Activated CD4-positive, alpha-beta memory T cell treated with anti-CD3 and anti-CD28 coated beads for 36 hours (primary cell): ENCODE results near the gene P3H3. TPM values are rescaled to one million over a fixed set of nuclear protein-coding genes. Genes with fewer than 3 reads are reported as not detected.
A peak's percentile ranks its signal among the peaks of the same experiment; 100 is the strongest.

Experiments used
- CTCF ChIA-PET: fragments of 350-600 bp; sonication (Branson Sonifier 250); formaldehyde crosslinking; loops from one replicate; lab custom pipeline; 2021; ENCODE audit warnings: antibody characterized with exemption, inconsistent platforms; lab: Charles Lee
- POLR2A ChIA-PET: fragments of 350-600 bp; sonication (Branson Sonifier 250); formaldehyde crosslinking; loops from one replicate; lab custom pipeline; 2021; ENCODE audit warnings: antibody characterized with exemption; lab: Charles Lee
- DNase-seq: peaks from one replicate; pipeline ENCODE4 v3.0.0-alpha.2; 2020
- H3K27ac Mint-ChIP-seq: one replicate; pipeline ENCODE4 v1.8.0; 2021; ENCODE audit warnings: mixed read lengths
- H3K27me3 Mint-ChIP-seq: one replicate; pipeline ENCODE4 v1.8.0; 2021; ENCODE audit warnings: mixed read lengths
- H3K36me3 Mint-ChIP-seq: one replicate; pipeline ENCODE4 v1.8.0; 2021; ENCODE audit warnings: mixed read lengths
- H3K4me1 Mint-ChIP-seq: one replicate; pipeline ENCODE4 v1.8.0; 2021; ENCODE audit warnings: low read depth, mixed read lengths
- H3K4me3 Mint-ChIP-seq: one replicate; pipeline ENCODE4 v1.8.0; 2021; ENCODE audit warnings: mild to moderate bottlenecking, mixed read lengths
- H3K9me3 Mint-ChIP-seq: one replicate; pipeline ENCODE4 v1.8.0; 2021; ENCODE audit warnings: mixed read lengths
- intact Hi-C: fragments of 100-400 bp; cut with micrococcal nuclease; formaldehyde crosslinking; loops from one replicate; pipeline ENCODE4 v1.15.1; 2023
- total RNA-seq, 2 experiments: library from RNA; stranded (reverse); gene quantifications; one replicate each; pipeline ENCODE4 v1.2.3, GENCODE V29; 2021

P3H3 gene
- total RNA-seq = 1 to 10 TPM; 2.5 to 2.7 TPM

- Mint-ChIP-seq H3K4me3 (peak within 1 kb of the TSS; percentile 77), H3K27ac (no peak within 1 kb of the TSS), H3K36me3 (no peaks in the 10 kb centered on the region), H3K9me3 (no peaks in the 10 kb centered on the region), H3K4me1 (peaks cover 19% of the 10 kb centered on the region), H3K27me3 (peaks cover 29% of the 10 kb centered on the region)
- POLR2A ChIA-PET = interaction anchor here (0.8 to 2.2 kb wide), 7 partner anchors 12 to 104 kb away, joined by 3 to 7 read pairs (median 5); partner anchors contain the start of genes CD4, CDCA3, COPS7A and GNB3
- CTCF ChIA-PET = interaction anchor here (0.6 to 2.8 kb wide), 14 partner anchors 14 to 154 kb away, joined by 3 to 16 read pairs (median 3); partner anchors contain the start of gene MLF2
- no peak for DNase-seq
- intact Hi-C loops = loop anchor here (2.0 to 5.0 kb wide), 3 partner anchors 35 to 211 kb away; partner anchors contain the start of gene ZNF384
These were observed at the start of gene P3H3 for GRCh38 chr12:6827982-6828780. Gene P3H3, plus strand, starts transcription at chr12:6828407. Its CDS starts 34 bp downstream, at chr12:6828441.

GRCh38 chr12:6778574-6779550 is 49.3 kb upstream of the P3H3 start:
- H3K27ac Mint-ChIP-seq = peak overlapping the region; percentile 46
- peak overlapping the region; percentile 67 for H3K4me3 Mint-ChIP-seq
- H3K27me3 Mint-ChIP-seq = no peaks in the 10 kb centered on the region
- H3K4me1 Mint-ChIP-seq = peaks cover 77% of the 10 kb centered on the region
- peak; percentile 94 for DNase-seq
- ChIA-PET POLR2A (interaction anchor here (0.6 to 1.8 kb wide), 5 partner anchors 10 to 146 kb away, joined by 3 to 19 read pairs (median 5); partner anchors contain the start of genes CD4, MLF2 and PTMS), CTCF (interaction anchor here (0.6 to 5.2 kb wide), 24 partner anchors 8 to 179 kb away, joined by 3 to 72 read pairs (median 4); partner anchors contain the start of genes CD4, LAG3, MLF2 and PTMS)
- H3K9me3 Mint-ChIP-seq = no peaks in the 10 kb centered on the region
- peaks cover 45% of the 10 kb centered on the region for H3K36me3 Mint-ChIP-seq
- intact Hi-C loops = loop anchor here (1.0 kb wide), 1 partner anchor 26 kb away; the partner anchor contains the start of gene MLF2

GRCh38 chr12:6779708-6780432 is 48.3 kb upstream of the P3H3 start:
- intact Hi-C loops = loop anchor here (1.0 to 10.0 kb wide), 5 partner anchors 9 to 325 kb away; partner anchors contain the start of genes CD4, COPS7A, MLF2 and TAPBPL
- Mint-ChIP-seq H3K27me3 (no peaks in the 10 kb centered on the region), H3K9me3 (no peaks in the 10 kb centered on the region), H3K4me1 (peaks cover 77% of the 10 kb centered on the region), H3K36me3 (peaks cover 35% of the 10 kb centered on the region), H3K4me3 (no peak overlapping the region), H3K27ac (peak overlapping the region; percentile 81)
- DNase-seq = peak; percentile 51
- ChIA-PET POLR2A (interaction anchor here (0.9 to 2.3 kb wide), 4 partner anchors 9 to 26 kb away, joined by 3 to 19 read pairs (median 7); partner anchors contain the start of gene CD4), CTCF (interaction anchor here (0.9 to 10.5 kb wide), 23 partner anchors 9 to 210 kb away, joined by 3 to 81 read pairs (median 4); partner anchors contain the start of genes CD4, COPS7A, LAG3 and MLF2)

GRCh38 chr12:6780573-6780972 is 47.6 kb upstream of the P3H3 start:
- Mint-ChIP-seq H3K9me3 (no peaks in the 10 kb centered on the region), H3K27me3 (no peaks in the 10 kb centered on the region), H3K27ac (peak overlapping the region; percentile 81), H3K36me3 (peaks cover 28% of the 10 kb centered on the region), H3K4me1 (peaks cover 76% of the 10 kb centered on the region), H3K4me3 (peak overlapping the region; percentile 19)
- ChIA-PET CTCF (interaction anchor here (0.5 to 10.5 kb wide), 20 partner anchors 8 to 210 kb away, joined by 3 to 81 read pairs (median 4); partner anchors contain the start of genes CD4, COPS7A, LAG3 and MLF2), POLR2A (interaction anchor here (0.7 to 2.3 kb wide), 5 partner anchors 9 to 27 kb away, joined by 3 to 19 read pairs (median 4); partner anchors contain the start of genes CD4 and PTMS)
- peak; percentile 66 for DNase-seq
- intact Hi-C loops = loop anchor here (1.0 to 10.0 kb wide), 4 partner anchors 9 to 326 kb away; partner anchors contain the start of genes CD4, COPS7A and TAPBPL

GRCh38 chr12:6782119-6782518 is 46.1 kb upstream of the P3H3 start:
- ChIA-PET POLR2A (no interaction called here), CTCF (interaction anchor here (0.7 to 10.5 kb wide), 9 partner anchors 11 to 218 kb away, joined by 3 to 81 read pairs (median 12); partner anchors contain the start of genes COPS7A, LAG3, MLF2 and PTMS)
- peaks cover 78% of the 10 kb centered on the region for H3K4me1 Mint-ChIP-seq
- no peaks in the 10 kb centered on the region for H3K9me3 Mint-ChIP-seq
- H3K4me3 Mint-ChIP-seq = no peak overlapping the region
- H3K27me3 Mint-ChIP-seq = no peaks in the 10 kb centered on the region
- intact Hi-C loops = loop anchor here (10.0 kb wide), 1 partner anchor 327 kb away; the partner anchor contains the start of gene TAPBPL
- DNase-seq = no peak
- peaks cover 17% of the 10 kb centered on the region for H3K36me3 Mint-ChIP-seq
- H3K27ac Mint-ChIP-seq = no peak overlapping the region

GRCh38 chr12:6782850-6783566 is 45.2 kb upstream of the P3H3 start:
- Mint-ChIP-seq H3K27ac (peak overlapping the region; percentile 28), H3K4me1 (peaks cover 79% of the 10 kb centered on the region), H3K36me3 (peaks cover 9% of the 10 kb centered on the region), H3K9me3 (no peaks in the 10 kb centered on the region), H3K4me3 (no peak overlapping the region), H3K27me3 (no peaks in the 10 kb centered on the region)
- DNase-seq = no peak
- ChIA-PET POLR2A (interaction anchor here (1.7 kb wide), 1 partner anchor 10 kb away, joined by 4 read pairs; no protein-coding TSS in a partner anchor), CTCF (interaction anchor here (1.0 to 10.5 kb wide), 4 partner anchors 12 to 219 kb away, joined by 3 to 81 read pairs (median 12); partner anchors contain the start of genes LAG3, MLF2 and PTMS)
- intact Hi-C loops = loop anchor here (10.0 kb wide), 1 partner anchor 328 kb away; the partner anchor contains the start of gene TAPBPL

- no peak overlapping the region for H3K27ac Mint-ChIP-seq
- CTCF ChIA-PET = interaction anchor here (1.0 to 10.5 kb wide), 4 partner anchors 13 to 47 kb away, joined by 3 to 81 read pairs (median 12); partner anchors contain the start of genes LAG3, MLF2 and PTMS
- intact Hi-C loops = loop anchor here (10.0 kb wide), 1 partner anchor 329 kb away; the partner anchor contains the start of gene TAPBPL
These were observed 44.4 kb upstream of the P3H3 start for GRCh38 chr12:6783828-6784227.

GRCh38 chr12:6784296-6784695 is 43.9 kb upstream of the P3H3 start:
- no peak overlapping the region for H3K27ac Mint-ChIP-seq
- peaks cover 79% of the 10 kb centered on the region for H3K4me1 Mint-ChIP-seq
- ChIA-PET POLR2A (interaction anchor here (1.7 kb wide), 1 partner anchor 8 kb away, joined by 4 read pairs; no protein-coding TSS in a partner anchor), CTCF (interaction anchor here (0.9 to 10.5 kb wide), 5 partner anchors 13 to 47 kb away, joined by 3 to 81 read pairs (median 12); partner anchors contain the start of genes LAG3, MLF2 and PTMS)
- no peaks in the 10 kb centered on the region for H3K9me3 Mint-ChIP-seq
- intact Hi-C loops = loop anchor here (10.0 kb wide), 1 partner anchor 329 kb away; the partner anchor contains the start of gene TAPBPL
- no peaks in the 10 kb centered on the region for H3K27me3 Mint-ChIP-seq
- no peak overlapping the region for H3K4me3 Mint-ChIP-seq
- no peaks in the 10 kb centered on the region for H3K36me3 Mint-ChIP-seq
- DNase-seq = peak; percentile 36

More at GRCh38 chr12:6783828-6784227, 44.4 kb upstream of the P3H3 start:
- Mint-ChIP-seq H3K36me3 (peaks cover 2% of the 10 kb centered on the region), H3K4me1 (peaks cover 79% of the 10 kb centered on the region), H3K9me3 (no peaks in the 10 kb centered on the region), H3K4me3 (no peak overlapping the region), H3K27me3 (no peaks in the 10 kb centered on the region)
- POLR2A ChIA-PET = interaction anchor here (1.7 kb wide), 1 partner anchor 9 kb away, joined by 4 read pairs; no protein-coding TSS in a partner anchor
- DNase-seq = no peak

GRCh38 chr12:6784761-6785160 is 43.4 kb upstream of the P3H3 start:
- Mint-ChIP-seq H3K27me3 (no peaks in the 10 kb centered on the region), H3K9me3 (no peaks in the 10 kb centered on the region), H3K4me1 (peaks cover 74% of the 10 kb centered on the region), H3K4me3 (no peak overlapping the region), H3K36me3 (peaks cover 3% of the 10 kb centered on the region), H3K27ac (no peak overlapping the region)
- ChIA-PET POLR2A (no interaction called here), CTCF (interaction anchor here (0.9 to 10.5 kb wide), 3 partner anchors 14 to 42 kb away, joined by 3 to 81 read pairs (median 12); partner anchors contain the start of genes LAG3 and MLF2)
- intact Hi-C loops = loop anchor here (5.0 to 10.0 kb wide), 2 partner anchors 177 to 330 kb away; partner anchors contain the start of genes CHD4 and TAPBPL
- DNase-seq = no peak
